ENCODE results near the gene PRKCD.

Gene PRKCD

GRCh38 chr3:53236112-53236841, 75.3 kb downstream of the PRKCD start:
- DNase-seq = peak; percentile 26 to 39

GRCh38 chr3:53238051-53238850, 77.2 kb downstream of the PRKCD start:
- no peak for DNase-seq

GRCh38 chr3:53238886-53239285, 77.9 kb downstream of the PRKCD start:
- DNase-seq = no peak

GRCh38 chr3:53239800-53240199, 78.8 kb downstream of the PRKCD start:
- DNase-seq = no peak

GRCh38 chr3:53240989-53241972, 80.3 kb downstream of the PRKCD start:
- no peak for DNase-seq

- no peak for DNase-seq
Measured at GRCh38 chr3:53242155-53242554, 81.1 kb downstream of the PRKCD start.
